Uterus (tissue), 4 donors: ENCODE results near the gene PCYOX1L. TPM values are rescaled to one million over a fixed set of nuclear protein-coding genes. Genes with fewer than 3 reads are reported as not detected.

Experiments used
- DNase-seq, 2 donors: peaks; one replicate each; pipeline ENCODE4 v3.0.0-alpha.2; 2019 to 2020
- H3K27ac ChIP-seq, 2 donors: fragments of 200-600 bp; sonication (generic); 1 replicate in 1 of 2; 2 replicates in 1 of 2; pipeline ENCODE4 v1.5.1; 2016 to 2018
- H3K27me3 ChIP-seq, 2 donors: fragments of 200-600 bp; sonication (generic); one replicate each; pipeline ENCODE4 v1.5.1; 2018 to 2019; ENCODE audit warnings: control low read depth in 1 of 2
- H3K36me3 ChIP-seq, 2 donors: fragments of 200-600 bp; sonication (generic); one replicate each; pipeline ENCODE4 v1.5.1; 2019; ENCODE audit warnings: control low read depth in 1 of 2
- H3K4me1 ChIP-seq, 2 donors: fragments of 200-600 bp; sonication (generic); one replicate each; pipeline ENCODE4 v1.5.1; 2018 to 2019; ENCODE audit warnings: control low read depth in 1 of 2
- H3K4me3 ChIP-seq, 2 donors: fragments of 200-600 bp; sonication (generic); 1 replicate in 1 of 2; 2 replicates in 1 of 2; pipeline ENCODE4 v1.5.1; 2018 to 2019; ENCODE audit warnings: mild to moderate bottlenecking in 1 of 2
- H3K9me3 ChIP-seq, 2 donors: fragments of 200-600 bp; sonication (generic); one replicate each; pipeline ENCODE4 v1.5.1; 2019; ENCODE audit warnings: control low read depth in 1 of 2
- CTCF ChIP-seq, 4 experiments: fragments of 200-600 bp in 2 of 4; fragments of 450-650 bp in 2 of 4; sonication (generic) in 2 of 4; IDR thresholded peaks; one replicate each; pipeline ENCODE4 v1.5.1; 2016 to 2019; ENCODE audit warnings: antibody characterized with exemption in 4 of 4, mild to moderate bottlenecking in 2 of 4, moderate library complexity in 1 of 4
- POLR2A ChIP-seq, 2 donors: fragments of 450-650 bp; IDR thresholded peaks; one replicate each; pipeline ENCODE4 v1.6.1; 2016; ENCODE audit warnings: antibody characterized with exemption in 2 of 2, mild to moderate bottlenecking in 1 of 2, moderate library complexity in 1 of 2
- intact Hi-C: fragments of 100-400 bp; cut with DNase I; formaldehyde crosslinking; loops from one replicate; pipeline ENCODE4 v1.15.1; 2023; ENCODE audit warnings: low total_unique reads
- total RNA-seq, 4 donors: library from RNA; depleted of rRNA in 3 of 4; stranded (reverse); fragments of >200 nt in 3 of 4; gene quantifications; one replicate each; pipeline versions ENCODE4 v1.1.0 to v1.2.4, GENCODE V29; 2014 to 2023
- donor health status: DM: yes; HTN: yes; CAD: no.

The PCYOX1L gene
- total RNA-seq, 4 donors from 2014 or later = 0.59 to 8.6 (median 5.9) TPM

- intact Hi-C loops = no loop called here
- DNase-seq = no peak
- no peaks in the 10 kb centered on the region for H3K4me1 ChIP-seq
- H3K36me3 ChIP-seq = no peaks in the 10 kb centered on the region
- no peaks in the 10 kb centered on the region for H3K27me3 ChIP-seq
- no peak overlapping the region for H3K4me3 ChIP-seq
- no peak overlapping the region for H3K27ac ChIP-seq
- no peaks in the 10 kb centered on the region for H3K9me3 ChIP-seq
- TF ChIP-seq POLR2A (IDR thresholded peaks at IDR 0.05) (no peak), CTCF (IDR thresholded peaks at IDR 0.05) (no peak)
These were observed 44.5 kb upstream of the PCYOX1L start for GRCh38 chr5:149313151-149313841.

- intact Hi-C loops = no loop called here
- no peaks in the 10 kb centered on the region for H3K27me3 ChIP-seq
- no peak overlapping the region for H3K27ac ChIP-seq
- H3K4me1 ChIP-seq = no peaks in the 10 kb centered on the region
- no peaks in the 10 kb centered on the region for H3K9me3 ChIP-seq
- H3K4me3 ChIP-seq = no peak overlapping the region
- no peaks in the 10 kb centered on the region for H3K36me3 ChIP-seq
- DNase-seq = no peak
- TF ChIP-seq POLR2A (IDR thresholded peaks at IDR 0.05) (no peak), CTCF (IDR thresholded peaks at IDR 0.05) (no peak)
These were observed 43.2 kb upstream of the PCYOX1L start for GRCh38 chr5:149314571-149315111.

- Histone ChIP-seq H3K36me3 (no peaks in the 10 kb centered on the region), H3K27me3 (no peaks in the 10 kb centered on the region), H3K4me1 (no peaks in the 10 kb centered on the region), H3K27ac (no peak overlapping the region), H3K4me3 (no peak overlapping the region), H3K9me3 (no peaks in the 10 kb centered on the region)
- intact Hi-C loops = no loop called here
- TF ChIP-seq POLR2A (IDR thresholded peaks at IDR 0.05) (no peak), CTCF (IDR thresholded peaks at IDR 0.05) (no peak)
- DNase-seq = no peak
These were observed 42.1 kb upstream of the PCYOX1L start for GRCh38 chr5:149315753-149316152.

- Histone ChIP-seq H3K4me1 (no peaks in the 10 kb centered on the region), H3K27me3 (no peaks in the 10 kb centered on the region), H3K27ac (no peak overlapping the region), H3K36me3 (no peaks in the 10 kb centered on the region), H3K9me3 (no peaks in the 10 kb centered on the region), H3K4me3 (no peak overlapping the region)
- DNase-seq = peak in 1 of 2 donors; percentile 29
- peak; percentile 60 to 88 (median 74) for TF ChIP-seq CTCF (IDR thresholded peaks at IDR 0.05)
- no peak for TF ChIP-seq POLR2A (IDR thresholded peaks at IDR 0.05)
- intact Hi-C loops = no loop called here
These were observed 40.4 kb upstream of the PCYOX1L start for GRCh38 chr5:149317281-149318048.

GRCh38 chr5:149319174-149319573 lies 38.7 kb upstream of the PCYOX1L start:
- Histone ChIP-seq H3K27ac (peak overlapping the region in 1 of 2 donors; percentile 82), H3K36me3 (no peaks in the 10 kb centered on the region), H3K27me3 (no peaks in the 10 kb centered on the region), H3K4me1 (no peaks in the 10 kb centered on the region), H3K4me3 (no peak overlapping the region), H3K9me3 (no peaks in the 10 kb centered on the region)
- TF ChIP-seq POLR2A (IDR thresholded peaks at IDR 0.05) = no peak
- TF ChIP-seq CTCF (IDR thresholded peaks at IDR 0.05) = no peak
- DNase-seq = no peak
- intact Hi-C loops = no loop called here
